HG02759 (cell line): ENCODE measurements around the gene PRR7.
"Not testable (repeated sequence)": the region's sequence is repeated elsewhere in the genome, so short reads cannot be mapped to it uniquely, and the experiment has no call there.

Source experiments
- ATAC-seq: cut with Tn5 transposase; IDR thresholded peaks from one replicate; pipeline ENCODE4 v1.9.1; 2021; ENCODE audit warnings: mild to moderate bottlenecking, moderate library complexity; ENCODE audit not compliant: unreplicated experiment

PRR7 gene, protein sequence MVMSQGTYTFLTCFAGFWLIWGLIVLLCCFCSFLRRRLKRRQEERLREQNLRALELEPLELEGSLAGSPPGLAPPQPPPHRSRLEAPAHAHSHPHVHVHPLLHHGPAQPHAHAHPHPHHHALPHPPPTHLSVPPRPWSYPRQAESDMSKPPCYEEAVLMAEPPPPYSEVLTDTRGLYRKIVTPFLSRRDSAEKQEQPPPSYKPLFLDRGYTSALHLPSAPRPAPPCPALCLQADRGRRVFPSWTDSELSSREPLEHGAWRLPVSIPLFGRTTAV

DNA sequence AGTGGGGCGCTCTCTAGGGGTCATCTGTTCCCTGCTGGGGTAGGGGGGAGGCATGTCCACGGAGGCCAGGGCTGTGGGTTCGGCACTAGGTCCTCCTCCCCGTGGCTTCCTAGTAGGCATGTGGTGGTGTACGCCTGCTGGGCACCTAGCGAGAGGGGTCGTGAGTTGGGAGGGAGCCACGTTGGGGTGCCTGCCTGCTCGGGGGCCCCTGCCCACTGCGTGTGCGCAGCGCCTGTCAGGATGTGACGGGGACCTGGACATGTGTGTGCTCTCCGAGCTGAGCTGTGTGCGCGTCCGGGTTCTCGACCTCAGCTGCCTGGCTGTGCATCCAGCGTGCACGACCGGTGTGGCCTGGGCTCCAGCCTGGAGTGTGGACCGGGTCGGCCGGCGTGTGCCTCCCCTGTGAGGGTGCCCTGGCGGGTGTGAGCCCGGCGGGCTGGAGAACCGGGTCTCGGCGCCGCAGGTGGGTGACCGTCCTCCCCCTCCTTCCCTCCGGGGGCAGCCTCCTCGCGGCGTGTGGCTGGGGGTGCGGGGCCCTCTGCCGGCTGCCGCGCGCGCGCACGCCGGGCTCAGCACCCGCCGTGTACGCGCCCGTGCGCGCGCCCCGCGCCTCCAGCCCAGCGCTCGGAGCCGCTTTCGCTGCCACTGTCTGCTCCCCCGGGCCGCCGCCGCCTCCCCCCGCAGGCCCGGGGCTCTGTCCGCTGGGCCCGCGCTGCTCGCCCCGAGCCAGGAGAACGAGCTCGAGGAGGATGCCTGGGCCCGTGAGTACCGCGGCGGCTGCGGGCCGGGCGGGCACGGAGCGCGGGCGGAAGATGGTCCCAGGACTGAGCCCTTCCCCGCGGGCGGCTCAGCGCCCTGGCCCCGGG is at the start of gene PRR7:
Gene PRR7 (plus strand): TSS at position 615 of the 866 bp plus-strand sequence. CDS start 8,254 bp downstream, outside the sequence.
- peak; percentile 64 for ATAC-seq

DNA sequence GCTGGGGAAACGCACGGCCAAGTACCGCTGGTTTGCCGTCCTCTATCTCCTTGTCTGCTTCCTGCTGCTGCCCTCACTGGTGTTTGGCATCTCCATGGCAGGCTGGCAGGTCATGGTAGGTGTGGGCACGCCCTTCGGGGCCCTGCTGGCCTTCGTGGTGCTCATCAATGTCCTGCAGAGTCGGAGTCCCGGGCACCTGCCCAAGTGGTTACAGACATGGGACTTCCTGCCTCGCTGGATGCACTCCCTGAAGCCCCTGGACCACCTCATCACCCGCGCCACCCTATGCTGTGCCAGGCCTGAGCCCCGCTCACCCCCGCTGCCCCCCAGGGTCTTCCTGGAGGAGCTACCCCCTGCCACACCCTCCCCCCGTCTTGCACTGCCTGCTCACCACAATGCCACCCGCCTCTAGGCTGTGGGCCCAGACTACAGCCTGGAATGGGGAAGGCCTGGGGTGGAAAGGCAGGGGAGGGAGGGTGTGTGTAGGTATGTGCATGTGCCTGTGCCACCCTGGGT is 48.7 kb upstream of the PRR7 start:
- no peak for ATAC-seq

DNA sequence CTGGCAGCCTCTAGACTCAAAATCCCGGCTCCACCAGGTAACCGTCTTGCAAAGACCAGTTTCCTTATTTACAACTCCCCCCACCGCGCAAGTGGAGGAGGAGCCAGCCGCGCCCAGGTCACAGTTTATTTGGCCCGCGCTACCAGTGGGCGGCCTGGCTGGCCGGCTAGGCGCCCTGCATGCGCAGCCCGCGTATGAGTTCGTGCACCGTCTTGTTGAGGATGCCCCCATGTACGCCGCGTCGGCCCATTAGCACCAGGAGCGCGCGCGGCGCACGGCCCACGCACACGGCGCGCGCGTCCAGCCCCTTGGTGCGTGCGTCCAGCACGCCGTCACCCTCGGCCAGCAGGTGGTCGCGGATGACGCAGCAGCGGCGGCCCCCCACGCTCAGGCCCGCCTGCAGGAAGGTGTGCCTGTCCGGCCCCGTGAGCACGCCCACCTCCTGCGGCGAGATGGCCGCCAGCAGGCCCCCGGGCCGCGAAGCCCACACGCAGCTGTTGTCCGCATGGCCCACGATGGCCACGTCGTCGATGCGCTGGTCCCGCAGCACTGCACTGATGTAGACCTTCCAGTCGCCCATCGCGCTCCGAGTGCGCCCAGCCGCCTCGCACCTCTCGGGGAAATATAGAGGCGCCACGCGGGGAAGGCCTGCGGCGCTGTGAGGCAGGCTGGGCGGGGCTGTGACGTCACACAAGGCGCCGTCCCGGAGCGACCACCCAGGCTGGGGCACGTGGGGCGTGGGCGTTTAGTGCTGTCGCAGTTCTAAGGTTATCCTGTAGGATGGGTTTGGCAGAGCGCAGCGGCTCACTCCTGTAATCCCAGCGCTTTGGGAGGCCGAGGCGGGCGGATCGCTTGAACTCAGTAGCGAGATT is 46.4 kb upstream of the PRR7 start, which contains the start of gene PFN3:
Gene PFN3 (minus strand): TSS at position 665 of the 872 bp plus-strand sequence. CDS start 85 bp downstream, at position 580.
- ATAC-seq: no peak

DNA sequence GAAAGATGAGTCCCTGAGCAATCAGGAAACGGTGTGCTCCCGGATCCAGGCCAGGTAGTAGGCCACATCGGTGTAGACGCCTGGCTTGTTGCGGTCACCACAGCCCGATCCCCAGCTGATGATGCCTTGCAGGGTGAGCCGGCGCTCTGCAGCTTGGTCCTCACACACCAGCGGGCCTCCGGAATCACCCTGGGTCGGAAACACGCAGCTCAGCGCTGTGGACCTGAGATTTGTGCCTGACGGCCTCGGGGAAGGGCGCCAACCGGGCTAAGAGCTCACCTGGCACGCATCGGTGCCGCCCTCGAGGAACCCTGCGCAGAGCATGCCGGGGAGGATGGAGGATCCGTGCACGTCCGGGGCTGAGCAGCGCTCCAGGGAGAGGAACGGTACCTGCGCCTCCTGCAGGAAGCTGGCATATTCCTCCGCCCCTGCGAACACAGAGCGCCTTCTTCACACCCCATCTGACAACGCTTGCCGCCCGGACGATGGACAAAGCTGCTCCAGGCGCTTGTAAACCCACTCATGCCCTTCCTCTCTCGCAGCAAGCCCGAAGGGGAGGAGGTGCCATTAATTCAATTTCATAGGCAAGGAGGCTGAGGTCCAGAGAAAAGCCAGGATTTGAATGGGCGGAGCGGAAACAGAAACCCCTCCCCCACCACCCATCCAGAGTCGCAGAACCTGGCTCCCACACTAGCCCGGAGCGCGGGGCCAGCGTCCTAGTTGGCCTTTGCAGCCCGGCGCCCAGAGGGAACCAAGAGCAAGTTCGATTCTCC is 44.2 kb upstream of the PRR7 start:
- ATAC-seq: no peak

DNA sequence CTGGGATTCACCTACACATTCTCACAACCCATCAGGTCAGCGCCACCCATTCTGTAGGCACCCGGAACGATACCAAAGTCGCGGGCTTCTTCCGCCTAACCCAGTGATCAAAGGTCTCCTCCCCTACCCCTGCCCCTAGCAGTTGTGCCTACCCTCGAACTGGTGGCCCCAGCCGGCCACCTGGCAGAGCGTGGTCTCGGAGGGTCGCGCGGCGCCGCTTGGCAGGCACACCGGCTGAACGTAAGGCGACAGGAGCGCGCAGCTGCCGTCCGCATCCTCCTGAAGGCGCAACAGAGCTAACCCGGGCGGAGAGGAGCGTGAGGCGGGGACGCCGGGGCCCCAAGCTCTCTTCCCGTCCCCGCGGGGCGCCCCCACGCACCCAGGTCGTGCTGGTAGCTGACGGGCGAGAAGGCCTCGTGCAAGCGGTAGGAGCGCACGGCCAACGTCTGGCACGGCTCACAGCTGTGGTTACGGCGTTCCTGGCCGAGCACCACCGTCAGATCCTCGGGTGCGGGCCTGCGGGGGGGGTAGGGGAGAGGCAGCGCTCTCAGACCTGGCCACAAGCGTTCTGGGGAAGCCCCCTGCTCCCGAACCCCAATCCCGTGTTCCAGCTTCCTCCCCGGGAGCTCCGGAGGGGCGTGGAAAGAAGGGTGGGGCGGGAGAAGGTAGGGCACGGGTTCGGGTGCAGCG is 43.4 kb upstream of the PRR7 start:
- peak; percentile 15 for ATAC-seq

DNA sequence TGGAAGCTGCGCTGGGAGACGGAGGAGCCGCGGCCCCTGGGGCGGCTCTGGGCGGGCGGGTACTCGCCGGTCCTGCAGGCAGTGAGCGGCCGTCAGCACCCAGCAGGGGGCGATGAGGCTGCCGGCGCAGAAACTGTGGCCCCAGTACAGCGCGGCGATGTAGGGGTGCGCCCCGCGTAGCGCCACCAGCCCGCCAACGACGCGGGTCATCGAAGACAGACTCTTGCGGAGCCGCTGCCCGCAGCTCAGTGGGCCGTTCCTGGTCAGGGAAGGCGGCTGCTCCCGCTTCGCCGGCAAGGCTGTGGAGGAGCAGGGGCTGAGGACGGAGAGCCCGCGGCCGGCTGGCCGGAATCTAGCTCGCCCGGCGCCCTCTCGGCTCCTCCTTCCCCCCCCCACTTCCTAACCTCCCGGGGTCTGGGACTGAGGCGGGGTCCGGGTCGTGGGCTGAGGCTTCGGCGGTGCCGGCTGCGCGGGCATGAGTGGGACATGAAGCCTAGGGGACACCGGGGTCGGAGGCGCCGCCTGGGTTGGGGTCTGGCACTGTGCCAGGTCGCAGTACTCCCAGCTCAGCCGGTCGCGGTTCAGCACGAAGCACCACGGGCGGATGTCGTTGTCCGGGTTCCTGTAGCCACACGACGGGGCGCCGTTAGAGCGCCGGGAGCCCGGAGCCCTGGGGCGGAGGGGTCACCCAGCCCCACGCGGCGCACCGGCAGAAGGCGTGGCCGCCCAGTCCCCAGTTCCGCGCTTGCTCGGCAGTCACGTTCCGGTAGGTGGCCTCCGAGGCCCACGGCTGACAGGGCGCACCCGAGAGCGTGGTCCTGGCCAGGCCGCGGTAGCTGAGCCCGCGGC is 42.6 kb upstream of the PRR7 start:
- ATAC-seq: peak; percentile 84

DNA sequence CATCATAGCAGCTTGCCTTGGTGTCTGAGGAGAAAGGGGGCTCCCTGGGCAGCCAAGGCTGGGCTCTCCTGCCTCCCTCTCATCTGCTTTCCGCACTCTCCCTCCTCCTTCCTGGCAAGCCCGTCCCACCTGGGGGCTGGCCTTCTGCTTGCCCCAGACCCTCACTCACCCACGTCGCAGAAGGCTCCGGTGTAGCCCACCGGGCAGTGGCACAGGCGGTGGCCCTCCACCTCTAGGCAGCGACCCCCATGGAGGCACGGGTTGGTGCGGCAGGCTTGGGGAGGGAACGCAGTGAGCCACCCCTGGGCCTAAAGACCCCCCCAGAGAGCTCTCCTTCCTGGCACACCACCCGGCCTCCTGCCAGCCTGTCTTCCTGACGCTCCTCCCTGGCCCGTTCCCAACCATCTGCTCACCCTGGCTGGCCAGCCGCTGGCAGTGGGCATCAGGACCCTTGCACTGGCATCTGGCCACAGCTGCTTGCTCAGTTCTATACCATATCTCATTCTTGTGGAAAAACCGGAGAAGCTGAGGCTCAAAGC is 41.9 kb upstream of the PRR7 start:
- no peak for ATAC-seq

DNA sequence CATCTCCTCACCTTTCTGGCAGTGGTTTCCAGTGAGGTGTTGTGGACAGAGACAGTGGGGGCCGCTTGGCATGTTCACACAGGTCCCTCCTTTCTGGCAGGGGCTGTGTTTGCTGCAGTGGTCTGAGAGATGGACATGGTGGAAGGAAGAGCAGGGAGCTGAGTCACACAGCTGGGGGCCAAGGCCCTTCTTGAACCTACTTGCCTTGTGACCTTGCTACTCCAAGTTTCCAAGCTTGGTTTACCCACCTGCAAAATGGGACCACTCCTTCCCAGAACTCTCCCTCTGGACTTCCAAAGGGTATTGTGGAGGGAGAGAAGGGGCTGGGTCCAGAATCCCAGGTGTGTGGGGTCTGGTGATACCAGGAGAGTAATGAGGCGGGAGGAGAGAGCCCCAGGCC is 41.3 kb upstream of the PRR7 start:
- no peak for ATAC-seq

DNA sequence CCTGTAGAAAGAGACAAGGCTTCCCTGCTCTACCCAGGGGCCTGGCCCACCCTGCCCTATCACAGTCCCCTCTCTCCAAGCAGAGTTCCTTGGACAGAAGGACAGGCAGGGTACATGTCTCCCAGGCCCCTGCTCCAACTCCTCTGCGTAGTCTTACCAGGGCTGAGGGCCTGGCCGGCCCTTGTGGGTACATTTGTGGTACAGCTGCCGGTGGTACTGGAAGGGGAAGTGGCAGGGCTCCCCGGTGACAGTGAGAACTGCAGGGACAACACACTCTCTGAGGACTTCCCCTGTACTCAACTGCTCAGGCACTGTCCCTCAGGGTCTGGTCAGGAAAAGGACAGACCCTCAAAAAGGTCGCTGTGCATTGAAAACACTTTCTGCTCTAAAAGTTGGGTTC is 40.8 kb upstream of the PRR7 start:
- ATAC-seq: no peak

DNA sequence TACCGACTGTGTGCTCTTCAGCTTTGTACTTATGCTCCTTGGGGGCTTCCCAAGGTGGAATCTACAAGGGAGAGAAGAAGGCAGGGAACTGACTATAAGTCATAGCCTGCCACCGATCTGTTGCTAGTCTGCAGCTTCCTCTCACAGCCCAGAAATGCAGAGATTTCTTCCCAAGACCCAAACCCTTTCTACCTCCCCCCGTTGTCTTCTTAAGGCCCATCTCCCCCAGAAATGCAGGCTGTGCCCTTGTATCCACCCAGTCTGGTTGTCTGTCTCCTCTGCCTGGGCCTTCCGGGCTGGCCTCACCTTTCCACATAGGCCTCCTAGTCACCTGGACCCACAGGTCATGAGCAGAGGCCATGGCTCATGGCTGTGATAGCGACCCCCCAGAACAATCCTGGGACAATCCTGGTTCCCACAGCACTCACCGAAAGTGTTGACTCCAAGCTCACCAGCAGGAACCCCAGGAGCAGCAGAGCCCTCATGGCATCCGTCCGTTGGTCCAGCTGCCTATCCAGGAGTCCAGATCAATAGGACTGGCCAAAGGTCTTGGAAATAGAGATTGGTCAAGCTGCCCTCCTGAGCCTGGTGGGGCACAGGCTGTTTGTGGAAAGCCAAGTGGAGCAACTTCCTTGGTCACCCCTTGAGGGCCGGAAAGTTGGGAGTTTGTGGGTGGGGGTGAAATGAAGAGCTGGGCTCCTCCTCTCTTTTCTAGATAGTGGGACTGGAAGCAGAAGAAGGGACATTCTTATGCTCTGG is 37.4 kb upstream of the PRR7 start, which contains the start of gene F12:
Gene F12 (minus strand): TSS at position 522 of the 759 bp plus-strand sequence. CDS start 37 bp downstream, at position 485.
- ATAC-seq: no peak

DNA sequence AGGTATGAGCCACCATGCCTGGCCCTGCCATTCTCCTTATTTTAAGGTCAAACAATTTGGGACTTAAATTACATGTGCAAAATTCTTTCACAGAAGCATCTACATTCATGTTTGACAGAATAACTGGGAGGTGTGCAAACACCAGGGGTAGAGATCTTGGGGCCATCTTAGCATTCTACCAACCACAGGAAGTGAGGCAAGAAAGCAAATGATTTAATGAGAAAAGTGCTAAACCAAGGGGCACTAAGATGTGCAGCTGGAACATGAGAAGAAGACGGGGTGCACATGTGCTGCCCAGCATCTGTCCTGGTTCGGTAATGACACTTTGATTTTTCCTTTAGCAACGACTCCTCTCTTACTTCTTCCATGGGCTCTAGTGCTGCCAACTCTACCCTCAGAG is 36.0 kb upstream of the PRR7 start:
- no peak for ATAC-seq

DNA sequence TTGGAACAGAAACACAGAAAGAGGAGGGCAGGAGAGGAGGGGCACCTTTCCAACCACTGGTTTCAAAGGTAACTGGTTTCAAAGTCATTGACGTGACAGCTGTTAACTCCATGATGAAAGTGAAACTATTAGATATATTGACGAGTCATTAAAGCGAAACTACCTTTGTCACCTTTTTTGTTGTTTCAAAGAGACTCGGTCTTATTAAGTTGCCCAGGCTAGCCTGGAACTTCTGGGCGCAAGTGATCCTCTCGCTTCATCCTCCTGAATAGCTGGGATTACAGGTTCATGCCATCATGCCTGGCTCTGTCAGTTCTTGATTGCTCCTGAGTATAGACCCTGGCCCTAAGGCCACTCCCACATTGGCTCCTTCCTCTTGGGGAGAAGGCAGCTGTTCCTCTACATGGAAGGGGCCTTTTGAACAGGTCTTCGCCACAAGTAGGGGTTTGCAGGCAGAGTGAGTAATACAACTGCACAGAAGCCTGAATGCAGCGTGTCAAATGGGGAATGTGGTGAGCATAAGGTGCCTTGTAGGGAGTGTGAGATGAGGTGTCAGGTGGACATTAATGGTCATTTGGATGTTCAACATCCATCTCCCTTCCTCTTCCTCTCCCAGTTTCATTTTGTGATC is 33.9 kb upstream of the PRR7 start:
- ATAC-seq: peak; percentile 60

DNA sequence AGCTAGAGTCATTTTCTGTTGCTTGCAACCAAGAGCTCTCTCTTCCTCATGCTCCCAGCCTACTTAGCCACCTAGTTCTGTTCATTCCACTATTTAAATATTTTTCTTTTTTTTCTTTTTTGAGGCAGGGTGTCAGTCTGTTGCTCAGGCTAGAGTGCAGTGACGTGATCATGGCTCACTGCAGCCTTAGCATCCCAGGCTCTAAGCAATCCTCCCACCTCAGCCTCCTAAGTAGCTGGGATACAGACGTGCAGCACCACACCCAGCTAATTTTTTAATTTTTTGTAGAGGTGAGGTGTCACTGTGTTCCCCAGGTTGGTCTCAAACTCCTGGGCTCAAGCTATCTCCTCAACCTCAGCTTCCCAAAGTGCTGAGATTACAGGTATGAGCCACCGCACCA is 32.1 kb upstream of the PRR7 start:
- ATAC-seq: no peak

DNA sequence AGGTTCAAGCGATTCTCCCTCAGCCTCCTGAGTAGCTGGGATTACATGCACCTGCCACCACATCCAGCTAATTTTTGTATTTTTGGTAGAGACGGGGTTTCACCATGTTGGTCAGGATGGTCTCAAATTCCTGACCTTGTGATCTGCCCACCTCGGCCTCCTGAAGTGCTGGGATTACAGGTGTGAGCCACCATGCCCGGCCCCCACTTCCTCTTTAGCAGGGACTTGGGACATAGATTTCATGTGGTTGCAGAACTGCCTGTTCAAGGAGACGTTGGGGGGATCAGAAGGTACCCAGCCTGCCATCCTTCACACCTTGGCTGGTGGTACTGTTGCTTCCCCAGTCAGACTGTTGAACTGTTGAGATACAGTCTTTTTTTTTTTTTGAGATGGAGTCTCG is 29.5 kb upstream of the PRR7 start:
- not testable (repeated sequence) for ATAC-seq

DNA sequence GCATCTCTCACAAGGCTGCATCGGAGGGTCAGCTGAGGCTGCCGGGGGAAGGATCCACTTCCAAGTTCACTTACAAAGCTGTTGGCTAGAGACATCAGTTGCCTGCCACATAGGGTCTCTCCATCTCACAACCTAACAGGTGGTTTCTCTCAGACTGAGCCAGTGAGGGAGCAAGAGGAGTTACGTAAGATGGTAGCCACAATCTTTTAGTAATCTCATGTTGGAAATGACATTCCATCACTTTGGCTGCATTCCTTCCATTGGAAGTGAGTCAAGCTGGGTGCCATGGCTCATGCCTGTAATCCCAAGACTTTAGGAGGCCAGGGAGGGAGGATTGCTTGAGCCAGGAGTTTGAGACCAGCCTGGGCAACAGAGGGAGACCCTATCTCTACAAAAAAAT is 27.6 kb upstream of the PRR7 start:
- no peak for ATAC-seq

DNA sequence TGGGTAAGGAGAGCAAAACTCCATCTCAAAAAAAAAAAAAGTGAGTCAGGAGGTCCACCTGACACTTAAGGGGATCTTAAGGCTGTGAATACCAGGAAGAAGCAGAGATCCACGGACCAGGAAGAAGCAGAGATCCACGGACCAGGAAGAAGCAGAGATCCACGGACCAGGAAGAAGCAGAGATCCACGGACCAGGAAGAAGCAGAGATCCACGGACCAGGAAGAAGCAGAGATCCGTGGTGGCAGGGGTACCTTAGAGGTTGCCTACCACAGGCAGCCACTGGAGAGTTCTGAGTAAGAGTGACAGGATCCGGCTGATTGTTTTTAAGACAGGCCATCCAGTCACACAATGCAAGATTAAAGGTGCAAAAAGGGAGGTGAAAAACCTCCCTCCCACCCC is 26.1 kb upstream of the PRR7 start:
- not testable (repeated sequence) for ATAC-seq
